GM04503 (cell line): Measurements from ENCODE around the gene TDRD10.

Source experiments
- DNase-seq: peaks from one replicate; pipeline ENCODE4 v3.0.0-alpha.2; 2012; ENCODE audit warnings: low read depth

Gene TDRD10

GRCh38 chr1:154553056-154554030, 51.3 kb downstream of the TDRD10 start:
- no peak for DNase-seq

DNA sequence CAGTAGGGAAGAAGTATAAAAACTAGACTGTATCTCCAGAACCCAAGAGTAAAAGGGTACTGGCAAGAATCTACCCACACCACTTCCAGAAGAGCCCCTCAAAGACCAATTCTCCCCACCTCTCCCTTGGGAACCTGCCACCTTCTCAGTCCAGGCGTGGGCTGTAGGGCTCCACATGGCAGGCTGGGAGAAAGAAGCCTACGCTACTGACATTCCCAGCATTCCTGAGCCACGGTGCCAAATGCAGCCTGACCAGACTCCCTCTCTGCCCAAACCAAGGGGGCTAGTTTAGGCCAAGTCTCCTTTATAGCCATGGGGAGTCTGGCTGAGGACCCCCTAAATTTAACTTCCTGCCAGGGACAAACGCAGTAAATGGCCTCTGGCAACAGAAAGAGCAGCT, 54.4 kb downstream of the TDRD10 start:
- no peak for DNase-seq

GRCh38 chr1:154557248-154557938, 55.4 kb downstream of the TDRD10 start:
- DNase-seq = no peak

- no peak for DNase-seq
These were observed 56.1 kb downstream of the TDRD10 start, which contains the start of gene UBE2Q1 for GRCh38 chr1:154557939-154558719. Gene UBE2Q1 (minus strand): TSS chr1:154558662. CDS start chr1:154558553, 109 bp downstream.

DNA sequence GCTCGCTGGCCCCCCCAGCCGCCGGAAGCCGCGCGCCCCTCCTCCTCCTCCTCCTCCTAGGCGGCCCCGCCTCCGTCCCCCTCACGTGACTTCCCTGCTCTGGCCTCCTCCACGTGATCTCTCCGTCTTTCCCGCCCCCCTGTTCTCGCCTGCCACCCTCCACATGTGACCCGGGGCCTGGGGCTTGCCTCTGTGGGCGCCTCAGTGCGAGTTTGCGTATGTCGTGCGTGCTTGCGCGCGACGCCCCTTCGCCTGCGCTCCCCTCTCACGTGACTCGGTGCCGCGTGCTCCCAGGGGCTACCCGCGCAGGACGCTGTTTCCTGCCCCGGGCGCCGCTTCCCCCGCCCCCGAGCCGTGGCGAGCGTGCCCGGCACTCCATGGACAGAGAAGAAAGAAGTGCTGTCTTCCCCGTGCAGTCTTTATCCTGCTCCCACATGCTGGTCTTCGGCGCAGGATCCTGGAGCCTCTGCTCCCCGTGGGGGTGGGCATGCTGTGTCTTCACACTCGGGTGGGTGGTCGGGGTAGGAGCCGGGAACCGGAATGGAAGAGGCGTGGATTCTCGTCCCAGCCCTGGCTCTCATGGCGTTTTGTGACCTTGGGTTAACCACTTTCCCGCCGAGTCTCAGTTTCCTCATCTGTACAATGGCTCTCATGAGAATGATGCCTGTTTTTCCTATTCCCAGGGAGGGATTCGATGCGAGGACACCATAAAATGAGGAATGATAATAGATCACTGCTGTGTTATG, 56.9 kb downstream of the TDRD10 start:
- DNase-seq = peak; percentile 85

- DNase-seq = peak; percentile 53
These were observed 57.5 kb downstream of the TDRD10 start for GRCh38 chr1:154559466-154560044.

- DNase-seq = no peak
These were observed 63.9 kb downstream of the TDRD10 start for GRCh38 chr1:154565876-154566275.

- no peak for DNase-seq
These were observed 65.6 kb downstream of the TDRD10 start, which contains the start of gene CHRNB2 for GRCh38 chr1:154567386-154568156. Gene CHRNB2 (plus strand): TSS chr1:154567778. CDS start chr1:154568045, 267 bp downstream.

DNA sequence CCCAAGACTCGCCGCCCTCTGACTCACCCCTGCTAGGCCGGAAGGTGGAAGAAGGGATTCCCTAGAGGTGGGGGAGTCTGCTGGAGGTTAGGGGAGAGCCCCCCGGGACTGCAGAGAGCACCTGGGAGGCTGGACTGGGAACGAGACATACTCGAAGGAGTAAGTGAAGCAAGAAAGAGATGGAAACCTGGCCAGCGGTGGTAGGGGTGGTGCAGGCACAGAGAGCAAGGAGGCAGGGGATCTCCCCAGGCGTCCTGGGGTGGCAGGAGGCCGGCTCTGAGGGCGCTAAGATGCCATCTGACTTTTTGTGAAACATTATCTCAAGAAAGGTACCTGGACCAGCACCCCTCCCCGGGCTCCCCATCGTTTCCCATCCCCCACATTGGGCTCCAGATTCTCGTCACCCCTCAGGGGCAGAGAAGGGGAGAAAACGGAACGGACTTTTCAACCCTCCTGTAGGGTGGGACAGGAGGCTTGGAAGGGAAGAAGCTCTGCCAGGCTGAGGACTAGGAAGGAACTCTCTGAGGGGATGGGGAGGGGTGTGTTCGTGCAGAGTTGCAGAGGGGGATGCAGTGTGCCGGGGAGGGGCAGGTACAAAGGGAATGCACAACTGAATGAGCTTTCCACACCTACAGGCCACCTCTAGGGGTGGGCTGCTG, 66.3 kb downstream of the TDRD10 start:
- DNase-seq = no peak

GRCh38 chr1:154571244-154571963, 69.4 kb downstream of the TDRD10 start:
- DNase-seq = no peak

GRCh38 chr1:154571964-154572288, 69.9 kb downstream of the TDRD10 start:
- no peak for DNase-seq

DNA sequence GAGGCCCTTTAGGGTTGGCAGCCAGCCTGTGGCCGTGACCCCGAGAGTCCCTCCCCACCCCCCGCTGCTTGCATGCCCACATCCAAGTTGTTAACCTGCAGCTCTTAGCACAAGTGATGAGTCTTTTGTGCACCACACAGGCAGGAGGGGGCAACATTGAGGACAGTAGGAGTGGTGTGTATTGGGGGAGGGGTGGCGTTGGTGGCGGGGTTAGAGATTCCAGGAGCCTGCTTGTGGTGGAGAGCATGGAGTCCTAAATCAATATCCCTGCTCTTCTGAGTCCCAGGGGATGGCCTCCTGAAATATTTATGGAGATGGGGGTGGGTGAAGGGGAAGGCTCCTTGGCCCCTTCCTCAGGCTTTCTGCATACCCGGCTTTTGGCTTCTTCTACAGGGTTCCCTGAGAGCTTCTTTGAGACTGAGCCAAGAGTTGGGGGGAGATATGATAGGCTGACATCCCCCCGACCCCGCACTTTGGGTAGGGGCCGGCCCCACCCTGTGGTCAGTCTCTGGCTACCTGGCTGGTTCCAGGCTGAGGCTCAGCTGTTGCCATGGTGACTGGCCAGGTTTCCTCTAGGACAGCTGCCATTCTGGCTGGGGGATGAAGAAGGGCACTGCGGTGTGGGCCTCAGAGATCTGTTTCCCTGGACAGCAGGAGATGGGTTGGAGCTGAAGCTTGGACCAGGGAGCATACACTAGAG, 70.6 kb downstream of the TDRD10 start:
- DNase-seq = no peak

DNA sequence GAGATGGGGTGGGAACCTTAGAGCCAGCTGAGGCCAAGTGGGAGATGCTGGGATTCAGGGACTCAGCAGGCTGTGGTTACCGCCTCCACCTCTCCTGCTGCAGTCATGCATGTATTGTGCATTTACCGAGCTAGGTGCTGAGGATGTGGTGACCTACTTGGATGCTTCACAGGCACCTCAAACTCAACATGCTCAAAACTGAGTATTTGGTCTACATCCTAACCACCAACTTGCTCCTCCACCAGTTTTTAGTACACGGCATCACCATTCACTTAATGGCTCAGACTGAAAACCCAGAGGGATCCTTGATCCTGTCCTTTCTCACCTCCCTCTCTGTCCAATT, 71.1 kb downstream of the TDRD10 start:
- DNase-seq = no peak

GRCh38 chr1:154574716-154575115, 72.7 kb downstream of the TDRD10 start:
- no peak for DNase-seq

DNA sequence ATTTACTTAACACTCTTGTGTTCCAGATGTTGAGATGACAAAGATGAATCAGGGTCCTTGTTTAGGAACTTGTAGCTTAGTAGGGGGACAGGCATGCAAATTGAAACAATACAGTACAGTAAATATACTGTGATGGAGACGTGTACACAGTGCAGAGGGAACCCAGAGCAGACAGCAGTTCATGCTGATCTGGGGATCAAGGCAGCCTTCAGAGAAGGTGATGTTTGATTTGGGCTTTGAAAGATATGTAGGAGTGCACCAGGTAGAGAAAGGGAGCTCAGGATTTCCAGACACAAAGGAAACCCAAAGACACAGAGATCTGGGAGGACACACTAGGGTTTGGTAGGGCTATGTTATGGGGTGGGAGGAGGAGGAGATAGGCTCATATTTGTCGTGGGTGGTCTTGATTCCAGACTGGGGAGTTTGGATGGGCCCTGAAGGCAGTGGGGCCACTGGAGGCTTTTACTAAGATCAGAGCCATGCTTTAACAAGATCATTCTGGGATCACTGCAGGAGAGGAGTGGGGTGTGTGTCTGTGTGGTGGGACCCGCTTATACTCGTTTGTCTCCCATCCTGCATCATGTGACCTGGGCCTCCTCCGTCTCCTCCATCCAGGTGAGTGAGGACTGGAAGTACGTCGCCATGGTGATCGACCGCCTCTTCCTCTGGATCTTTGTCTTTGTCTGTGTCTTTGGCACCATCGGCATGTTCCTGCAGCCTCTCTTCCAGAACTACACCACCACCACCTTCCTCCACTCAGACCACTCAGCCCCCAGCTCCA, 73.3 kb downstream of the TDRD10 start:
- DNase-seq = no peak

DNA sequence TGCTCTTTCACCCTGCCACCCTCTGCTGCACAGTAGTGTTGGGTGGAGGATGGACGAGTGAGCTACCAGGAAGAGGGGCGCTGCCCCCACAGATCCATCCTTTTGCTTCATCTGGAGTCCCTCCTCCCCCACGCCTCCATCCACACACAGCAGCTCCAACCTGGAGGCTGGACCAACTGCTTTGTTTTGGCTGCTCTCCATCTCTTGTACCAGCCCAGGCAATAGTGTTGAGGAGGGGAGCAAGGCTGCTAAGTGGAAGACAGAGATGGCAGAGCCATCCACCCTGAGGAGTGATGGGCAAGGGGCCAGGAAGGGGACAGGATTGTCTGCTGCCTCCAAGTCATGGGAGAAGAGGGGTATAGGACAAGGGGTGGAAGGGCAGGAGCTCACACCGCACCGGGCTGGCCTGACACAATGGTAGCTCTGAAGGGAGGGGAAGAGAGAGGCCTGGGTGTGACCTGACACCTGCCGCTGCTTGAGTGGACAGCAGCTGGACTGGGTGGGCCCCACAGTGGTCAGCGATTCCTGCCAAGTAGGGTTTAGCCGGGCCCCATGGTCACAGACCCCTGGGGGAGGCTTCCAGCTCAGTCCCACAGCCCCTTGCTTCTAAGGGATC, 74.0 kb downstream of the TDRD10 start:
- DNase-seq = no peak

DNA sequence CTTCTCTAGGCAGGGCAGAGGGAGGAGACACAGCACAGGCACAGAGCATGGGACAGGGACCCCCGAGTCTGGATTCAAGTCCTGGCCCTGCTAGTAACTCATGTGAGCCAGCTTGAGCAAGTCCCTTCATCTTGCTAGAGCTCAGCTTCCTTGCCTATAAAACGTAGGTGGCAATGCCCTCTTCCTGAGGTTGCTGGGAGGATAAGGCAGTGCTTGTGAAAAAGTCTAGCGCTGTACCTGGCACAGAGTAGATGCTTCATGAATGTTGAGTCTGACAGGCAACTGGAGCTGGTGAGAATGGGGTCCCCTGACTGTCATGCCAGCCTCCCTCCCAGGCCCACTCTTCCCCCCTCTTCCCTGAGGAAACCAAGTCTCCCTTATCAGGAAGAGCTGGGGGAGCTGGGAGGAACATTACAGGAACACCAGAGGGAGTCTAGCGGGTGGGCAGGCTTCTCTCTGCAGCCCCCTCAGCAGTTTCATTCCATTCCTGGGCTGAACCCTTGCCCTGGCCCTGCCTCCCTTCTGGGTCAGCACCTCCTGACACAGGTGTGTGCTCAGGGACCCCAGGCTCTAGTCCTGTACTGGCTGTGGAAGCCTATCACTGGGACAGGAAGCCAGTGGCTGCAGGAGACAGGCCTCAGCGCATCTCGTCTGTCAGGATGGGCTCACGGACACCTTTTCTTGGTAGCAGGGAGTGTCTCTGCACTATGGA, 75.5 kb downstream of the TDRD10 start:
- no peak for DNase-seq
